Fibroblast of pulmonary artery (primary cell): ENCODE measurements around the gene PDE1C.

Source experiments
- DNase-seq: peaks from one replicate; pipeline ENCODE4 v3.0.0-alpha.2; 2010; ENCODE audit warnings: low read depth
- H3K4me3 ChIP-seq: replicated peaks from 2 replicates; pipeline ENCODE4 v1.5.1; 2011; ENCODE audit warnings: low read depth, mild to moderate bottlenecking, control low read depth, low read length, moderate library complexity
- CTCF ChIP-seq: IDR thresholded peaks from 2 replicates; pipeline ENCODE4 v1.5.1; 2011; ENCODE audit warnings: mild to moderate bottlenecking, control low read depth, low read length, inconsistent platforms; ENCODE audit errors: missing control alignments

PDE1C gene

GRCh38 chr7:32104766-32105165 is 34.6 kb upstream of the PDE1C start:
- DNase-seq: no peak
- H3K4me3 ChIP-seq: no peak overlapping the region
- no peak for TF ChIP-seq CTCF

- no peak for TF ChIP-seq CTCF
Measured at GRCh38 chr7:32103361-32103760, 33.2 kb upstream of the PDE1C start.

GRCh38 chr7:32102432-32102873 is 32.2 kb upstream of the PDE1C start:
- no peak for DNase-seq
- H3K4me3 ChIP-seq: no peak overlapping the region
- TF ChIP-seq CTCF: no peak

More at GRCh38 chr7:32103361-32103760, 33.2 kb upstream of the PDE1C start:
- no peak for DNase-seq
- no peak overlapping the region for H3K4me3 ChIP-seq

GRCh38 chr7:32100407-32100907 is 30.2 kb upstream of the PDE1C start:
- H3K4me3 ChIP-seq: no peak overlapping the region
- no peak for DNase-seq
- TF ChIP-seq CTCF: no peak

GRCh38 chr7:32094516-32094915 is 24.3 kb upstream of the PDE1C start:
- no peak overlapping the region for H3K4me3 ChIP-seq
- no peak for DNase-seq
- no peak for TF ChIP-seq CTCF

GRCh38 chr7:32093415-32094408 is 23.5 kb upstream of the PDE1C start:
- peak; percentile 89 for DNase-seq
- H3K4me3 ChIP-seq: no peak overlapping the region
- TF ChIP-seq CTCF: no peak
